IPS-15b (cell line): ENCODE data around the gene EDRF1.

Experiments
- H3K27me3 ChIP-seq: one replicate; pipeline ENCODE4 v1.6.1; 2013; ENCODE audit warnings: low read length; ENCODE audit not compliant: control insufficient read depth, insufficient read depth
- H3K36me3 ChIP-seq: one replicate; pipeline ENCODE4 v1.6.1; 2013; ENCODE audit warnings: low read length; ENCODE audit not compliant: control insufficient read depth, insufficient read depth
- H3K4me1 ChIP-seq: one replicate; pipeline ENCODE4 v1.6.1; 2013; ENCODE audit warnings: mild to moderate bottlenecking, low read length; ENCODE audit not compliant: control insufficient read depth, insufficient read depth
- H3K4me3 ChIP-seq: one replicate; pipeline ENCODE4 v1.5.1; 2013; ENCODE audit warnings: low read depth, low read length
- H3K9ac ChIP-seq: one replicate; pipeline ENCODE4 v1.6.1; 2013; ENCODE audit warnings: low read depth, mild to moderate bottlenecking, low read length
- H3K9me3 ChIP-seq: one replicate; pipeline ENCODE4 v1.6.1; 2013; ENCODE audit warnings: mild to moderate bottlenecking, low read length; ENCODE audit not compliant: control insufficient read depth, insufficient read depth

Gene EDRF1

DNA sequence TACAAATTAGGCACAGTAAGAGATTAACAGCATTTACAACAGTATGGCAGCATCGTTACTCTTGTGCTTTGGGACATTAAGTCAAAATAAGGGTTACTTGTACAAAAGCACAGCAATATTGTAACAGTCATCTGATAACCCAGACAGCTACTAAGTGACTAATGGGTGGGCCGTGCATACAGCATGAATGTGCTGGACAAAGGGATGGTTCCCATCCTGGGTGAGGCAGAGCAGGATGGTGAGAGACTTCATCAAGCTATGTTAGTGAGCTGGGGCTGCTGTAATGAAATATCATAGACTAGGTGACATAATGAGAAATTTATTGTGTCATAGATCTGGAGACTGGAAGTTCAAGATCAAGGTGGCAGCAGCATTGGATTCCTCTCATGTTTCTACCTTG, 25.4 kb downstream of the EDRF1 start:
- Histone ChIP-seq H3K4me3 (no peak overlapping the region), H3K9me3 (no peaks in the 10 kb centered on the region), H3K27me3 (no peaks in the 10 kb centered on the region), H3K9ac (no peak overlapping the region), H3K36me3 (peaks cover 12% of the 10 kb centered on the region), H3K4me1 (no peaks in the 10 kb centered on the region)

- Histone ChIP-seq H3K9ac (no peak overlapping the region), H3K27me3 (no peaks in the 10 kb centered on the region), H3K36me3 (peaks cover 19% of the 10 kb centered on the region), H3K4me3 (no peak overlapping the region), H3K4me1 (no peaks in the 10 kb centered on the region), H3K9me3 (no peaks in the 10 kb centered on the region)
Measured at GRCh38 chr10:125747417-125747816, 27.9 kb downstream of the EDRF1 start.

- no peak overlapping the region for H3K4me3 ChIP-seq
- H3K9me3 ChIP-seq: no peaks in the 10 kb centered on the region
- H3K27me3 ChIP-seq: no peaks in the 10 kb centered on the region
- no peak overlapping the region for H3K9ac ChIP-seq
- peaks cover 14% of the 10 kb centered on the region for H3K36me3 ChIP-seq
- no peaks in the 10 kb centered on the region for H3K4me1 ChIP-seq
Measured at GRCh38 chr10:125756196-125756595, 36.7 kb downstream of the EDRF1 start.

- Histone ChIP-seq H3K27me3 (no peaks in the 10 kb centered on the region), H3K4me1 (peaks cover 6% of the 10 kb centered on the region), H3K36me3 (peaks cover 7% of the 10 kb centered on the region), H3K9me3 (no peaks in the 10 kb centered on the region), H3K9ac (no peak overlapping the region), H3K4me3 (no peak overlapping the region)
Measured at GRCh38 chr10:125756853-125757487, 37.5 kb downstream of the EDRF1 start.

- H3K4me1 ChIP-seq: peaks cover 13% of the 10 kb centered on the region
- H3K4me3 ChIP-seq: no peak overlapping the region
- peaks cover 6% of the 10 kb centered on the region for H3K36me3 ChIP-seq
- no peaks in the 10 kb centered on the region for H3K9me3 ChIP-seq
- H3K27me3 ChIP-seq: no peaks in the 10 kb centered on the region
- no peak overlapping the region for H3K9ac ChIP-seq
Measured at GRCh38 chr10:125757742-125758141, 38.2 kb downstream of the EDRF1 start.

GRCh38 chr10:125761961-125762360, 42.5 kb downstream of the EDRF1 start:
- Histone ChIP-seq H3K36me3 (peaks cover 15% of the 10 kb centered on the region), H3K9ac (no peak overlapping the region), H3K4me1 (peaks cover 15% of the 10 kb centered on the region), H3K27me3 (no peaks in the 10 kb centered on the region), H3K9me3 (no peaks in the 10 kb centered on the region), H3K4me3 (no peak overlapping the region)

DNA sequence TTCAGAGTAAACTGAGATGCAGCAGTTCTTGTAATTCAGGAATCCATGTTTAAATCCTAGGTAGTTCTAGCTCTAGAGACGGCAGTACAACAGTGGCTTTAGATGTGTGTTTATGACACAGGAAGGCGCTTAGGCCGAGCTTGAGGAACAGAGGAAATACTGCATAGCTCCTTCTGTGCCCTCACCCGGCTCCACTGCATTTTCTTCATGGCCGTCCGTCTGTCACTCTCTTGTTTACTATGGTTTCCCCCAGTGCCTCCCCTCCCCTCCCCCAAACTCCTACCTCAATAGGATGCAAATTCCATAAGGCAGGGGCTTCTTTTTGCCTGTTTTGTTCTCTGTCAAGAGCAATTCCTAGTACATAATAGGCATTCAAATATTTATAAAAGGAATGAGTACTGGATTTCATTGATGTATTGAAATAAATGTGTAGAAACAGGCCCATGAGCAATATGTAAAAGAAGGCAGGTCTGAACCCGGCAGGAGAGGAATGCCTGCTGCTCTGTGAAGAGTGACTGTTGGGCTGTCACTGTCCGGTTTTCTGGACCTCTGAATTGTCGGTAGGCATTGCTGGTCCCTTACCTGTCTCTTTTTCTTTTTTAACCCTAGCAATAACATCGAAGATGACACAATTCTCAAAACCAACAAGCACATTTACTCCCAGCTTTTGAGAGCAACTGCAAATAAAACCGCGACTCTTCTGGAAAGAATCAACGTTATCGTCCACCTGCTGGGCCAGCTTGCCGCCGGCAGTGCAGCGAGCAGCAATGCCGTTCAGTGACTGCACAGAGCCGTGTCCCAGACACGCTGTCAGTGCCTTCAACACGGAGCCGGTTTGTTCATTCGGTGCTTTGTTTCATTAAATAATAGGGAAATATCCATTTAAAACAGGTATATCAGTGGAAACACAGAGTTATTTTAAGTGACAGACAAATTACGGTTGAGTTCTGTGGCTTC, 43.5 kb downstream of the EDRF1 start:
- no peaks in the 10 kb centered on the region for H3K27me3 ChIP-seq
- H3K4me3 ChIP-seq: no peak overlapping the region
- no peaks in the 10 kb centered on the region for H3K9me3 ChIP-seq
- H3K4me1 ChIP-seq: peaks cover 15% of the 10 kb centered on the region
- peaks cover 15% of the 10 kb centered on the region for H3K36me3 ChIP-seq
- no peak overlapping the region for H3K9ac ChIP-seq

GRCh38 chr10:125765835-125766234, 46.3 kb downstream of the EDRF1 start:
- no peaks in the 10 kb centered on the region for H3K27me3 ChIP-seq
- H3K9me3 ChIP-seq: no peaks in the 10 kb centered on the region
- peaks cover 9% of the 10 kb centered on the region for H3K36me3 ChIP-seq
- peaks cover 15% of the 10 kb centered on the region for H3K4me1 ChIP-seq
- no peak overlapping the region for H3K9ac ChIP-seq
- H3K4me3 ChIP-seq: no peak overlapping the region

DNA sequence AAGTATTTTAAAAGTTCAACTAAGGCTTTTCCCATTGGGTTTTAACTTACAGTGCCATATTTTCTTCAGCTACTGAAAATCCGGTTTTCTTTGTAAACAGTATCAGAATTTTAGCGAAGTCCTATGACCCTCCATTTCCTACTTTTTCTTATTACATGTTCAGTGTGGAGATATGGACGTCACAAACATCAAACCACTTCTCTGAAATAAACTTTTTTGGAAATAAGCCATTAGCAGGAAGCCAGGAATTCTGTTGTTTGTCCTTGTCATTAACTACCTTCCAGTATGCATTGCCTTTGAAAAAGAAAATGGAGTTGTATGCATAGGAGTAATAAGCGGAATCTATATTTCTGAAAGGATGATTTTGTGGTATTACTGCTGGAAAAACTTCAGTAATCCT, 47.0 kb downstream of the EDRF1 start:
- Histone ChIP-seq H3K36me3 (peaks cover 9% of the 10 kb centered on the region), H3K4me3 (no peak overlapping the region), H3K9ac (no peak overlapping the region), H3K4me1 (peaks cover 13% of the 10 kb centered on the region), H3K27me3 (no peaks in the 10 kb centered on the region), H3K9me3 (no peaks in the 10 kb centered on the region)

DNA sequence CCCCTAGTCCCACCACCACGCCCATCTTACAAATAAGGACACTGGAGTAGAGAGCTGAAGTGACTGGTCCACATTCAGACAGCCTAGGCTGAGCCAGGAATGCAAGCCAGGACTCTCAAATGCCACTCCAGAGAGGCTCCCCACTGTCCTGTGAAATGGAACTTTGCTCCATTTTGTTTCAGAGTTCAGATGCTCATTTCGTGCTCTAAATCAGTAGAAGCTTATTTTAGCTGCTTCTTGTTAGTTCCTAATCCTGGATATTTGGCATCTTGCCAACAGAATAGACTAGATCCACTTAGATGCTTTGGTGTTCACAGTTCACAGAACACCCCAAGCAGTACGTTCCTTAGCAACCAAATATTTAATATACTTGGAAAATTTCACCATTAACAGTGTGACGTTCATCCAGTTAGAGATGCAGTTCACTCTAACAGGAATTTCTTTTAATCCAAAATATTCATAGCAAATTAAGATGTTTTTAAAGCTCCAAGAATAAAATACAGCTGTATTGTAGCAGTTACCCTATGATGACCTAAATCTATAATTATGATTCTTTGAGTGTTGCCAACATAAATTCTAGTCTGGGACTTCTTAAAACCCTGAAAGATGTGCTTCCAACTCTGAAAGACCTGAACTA, 48.8 kb downstream of the EDRF1 start:
- H3K9me3 ChIP-seq: no peaks in the 10 kb centered on the region
- no peak overlapping the region for H3K4me3 ChIP-seq
- H3K4me1 ChIP-seq: no peaks in the 10 kb centered on the region
- H3K36me3 ChIP-seq: peaks cover 9% of the 10 kb centered on the region
- no peak overlapping the region for H3K9ac ChIP-seq
- no peaks in the 10 kb centered on the region for H3K27me3 ChIP-seq

DNA sequence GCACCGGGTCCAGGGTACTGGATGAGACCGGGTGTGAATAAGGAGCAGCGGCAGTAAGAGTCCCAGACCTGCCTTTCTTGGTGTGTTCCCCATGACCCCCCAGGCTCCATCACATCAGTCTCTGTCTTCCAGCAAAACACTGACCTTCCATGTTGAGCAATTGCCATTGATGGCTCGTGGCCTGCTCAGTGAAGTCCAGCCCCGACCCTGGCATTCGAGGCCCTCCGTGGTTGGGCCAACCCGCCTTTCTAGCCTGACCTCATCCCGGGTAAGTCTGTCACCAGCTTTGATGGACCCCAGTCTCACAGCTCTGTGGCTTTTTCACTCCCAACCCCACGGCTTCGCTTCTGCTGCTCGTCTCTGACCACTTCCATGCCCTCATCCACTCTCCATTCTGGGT, 49.7 kb downstream of the EDRF1 start:
- Histone ChIP-seq H3K36me3 (peaks cover 2% of the 10 kb centered on the region), H3K27me3 (no peaks in the 10 kb centered on the region), H3K9ac (no peak overlapping the region), H3K4me1 (no peaks in the 10 kb centered on the region), H3K9me3 (no peaks in the 10 kb centered on the region), H3K4me3 (no peak overlapping the region)
